ENCODE measurements around the gene DMRTC2. TPM values are rescaled to one million over a fixed set of nuclear protein-coding genes. Genes with fewer than 3 reads are reported as not detected.

DMRTC2 gene
- total and polyA plus RNA-seq, 2 of the 8 experiments (the other 6 are each of a cell fraction or from before 2014, with no cell fraction given), result not detected

GRCh38 chr19:41853768-41854167 is 8.9 kb downstream of the DMRTC2 start:
- no peaks in the 10 kb centered on the region for H3K36me3 ChIP-seq (ENCODE audit: control insufficient read depth in 2 of 4, insufficient read depth in 4 of 4, low read length in 3 of 4)
- FAIRE-seq, result no peak
- no peak overlapping the region for H4K91ac ChIP-seq (replicated peaks; ENCODE audit: insufficient read length, low read length)
- no peak overlapping the region for H4K5ac ChIP-seq (ENCODE audit: insufficient read length, low read depth, low read length)
- H3K18ac ChIP-seq (ENCODE audit: extremely low read depth, low read length), result no peak overlapping the region
- H3K4ac ChIP-seq (replicated peaks; ENCODE audit: insufficient read length, low read depth, low read length), result no peak overlapping the region
- no peak overlapping the region for H2BK120ac ChIP-seq (replicated peaks; ENCODE audit: low read depth, low read length)
- 64% methylated on average over 2 of the region's 2 CpGs; no CpG with 5 or more reads in 1 of the 2 experiments for WGBS, 2 experiments (ENCODE audit: extremely low coverage in 1 of 2, insufficient coverage in 1 of 2, insufficient read length in 1 of 2, insufficient replicate concordance in 2 of 2, low coverage in 1 of 2, low lambda C conversion rate in 2 of 2, missing lambda C conversion rate in 1 of 2)
- no peak overlapping the region for H2AFZ ChIP-seq (ENCODE audit: low read length)
- no peak overlapping the region for H4K8ac ChIP-seq (ENCODE audit: extremely low read depth, insufficient read depth, low read length)
- no peaks in the 10 kb centered on the region for H3K79me1 ChIP-seq (ENCODE audit: low read depth, low read length)
- no peaks in the 10 kb centered on the region for H4K20me1 ChIP-seq (replicated peaks in 1 of 2; ENCODE audit: control insufficient read depth in 1 of 2, insufficient read depth in 2 of 2, low read length in 2 of 2)
- no peak overlapping the region for H3K14ac ChIP-seq (ENCODE audit: insufficient read length)
- no peak overlapping the region for H3K27ac ChIP-seq (ENCODE audit: low read depth, low read length)
- H2BK12ac ChIP-seq (ENCODE audit: low read depth, low read length), result no peak overlapping the region
- H3K4me1 ChIP-seq (replicated peaks in 1 of 4; ENCODE audit: control insufficient read depth in 3 of 4, insufficient read depth in 4 of 4, low read length in 3 of 4), result no peaks in the 10 kb centered on the region; a peak in 1 of 7 replicates
- H3K79me2 ChIP-seq (ENCODE audit: control insufficient read depth in 1 of 2, insufficient read depth in 2 of 2, low read length in 2 of 2), result no peaks in the 10 kb centered on the region
- H3K4me2 ChIP-seq (ENCODE audit: insufficient read depth in 1 of 2, low read depth in 2 of 2, low read length in 2 of 2), result no peak overlapping the region
- CTCF ChIA-PET (ENCODE audit: partially characterized antibody), result interaction anchor here (0.6 to 6.3 kb wide), 2 partner anchors 17 to 625 kb away, joined by 3 to 31 read pairs; no protein-coding TSS in a partner anchor
- no peak overlapping the region for H3K23ac ChIP-seq (ENCODE audit: insufficient read length)
- H3K56ac ChIP-seq (replicated peaks; ENCODE audit: insufficient read length, low read depth, low read length), result no peak overlapping the region
- no peak overlapping the region for H3K4me3 ChIP-seq (ENCODE audit: extremely low read depth in 1 of 4, insufficient read depth in 2 of 4, low read depth in 3 of 4, low read length in 4 of 4)
- H3K9me3 ChIP-seq (ENCODE audit: insufficient read depth in 2 of 2, low read depth in 1 of 2, low read length in 1 of 2), result peaks cover 0 to under 1% of the 10 kb centered on the region in 2 experiments; a peak in 1 of 4 replicates
- TF ChIP-seq EP300 (IDR thresholded peaks at IDR 0.05; ENCODE audit: borderline replicate concordance in 1 of 2, low read depth in 2 of 2, low read length in 2 of 2) (no peak), CREB1 (IDR thresholded peaks at IDR 0.05) (no peak)
- H3K23me2 ChIP-seq (ENCODE audit: low read depth, low read length), result no peaks in the 10 kb centered on the region
- H2AK5ac ChIP-seq (ENCODE audit: low read depth, low read length), result no peak overlapping the region
- H2BK20ac ChIP-seq (ENCODE audit: low read length), result no peak overlapping the region
- H3K27me3 ChIP-seq (replicated peaks in 1 of 4; ENCODE audit: control insufficient read depth in 3 of 4, extremely low read depth in 1 of 4, insufficient read depth in 3 of 4, low read length in 3 of 4), result no peaks in the 10 kb centered on the region
- no peak overlapping the region for H3K9ac ChIP-seq (replicated peaks in 1 of 4; ENCODE audit: extremely low read depth in 1 of 4, low read depth in 3 of 4, low read length in 3 of 4)
- no peak for DNase-seq (ENCODE audit: low read depth in 1 of 2, low spot score in 2 of 2)
- POLR2A ChIA-PET (ENCODE audit: partially characterized antibody), result interaction anchor here (0.6 to 7.9 kb wide), 3 partner anchors 10 to 18 kb away, joined by 4 to 200 read pairs (median 9); no protein-coding TSS in a partner anchor
- no peak overlapping the region for H2BK5ac ChIP-seq (ENCODE audit: low read depth, low read length)
- no peak overlapping the region for H2BK15ac ChIP-seq (ENCODE audit: low read length)
